ACC112 (cell line): Measurements from ENCODE around the gene RSRP1.

Experiments
- H2AFZ ChIP-seq: fragments of 200-600 bp; sonication (generic); one replicate; pipeline ENCODE4 v1.6.0; 2017; ENCODE audit warnings: antibody characterized with exemption, low read length; ENCODE audit not compliant: unreplicated experiment
- H3K27ac ChIP-seq: fragments of 200-600 bp; sonication (generic); 2 replicates; pipeline ENCODE4 v1.5.1; 2014; ENCODE audit warnings: low read depth, mild to moderate bottlenecking, antibody characterized with exemption, low read length, moderate library complexity
- H3K27me3 ChIP-seq: fragments of 200-600 bp; sonication (generic); 2 replicates; pipeline ENCODE4 v1.6.1; 2014; ENCODE audit warnings: mild to moderate bottlenecking, antibody characterized with exemption, low read length, moderate library complexity, mixed read lengths; ENCODE audit not compliant: insufficient read depth
- H3K36me3 ChIP-seq: fragments of 200-600 bp; sonication (generic); 2 replicates; pipeline ENCODE4 v1.6.1; 2016; ENCODE audit warnings: mild to moderate bottlenecking, antibody characterized with exemption, low read length, moderate library complexity, mixed read lengths; ENCODE audit not compliant: insufficient read depth
- H3K4me1 ChIP-seq: fragments of 200-600 bp; sonication (generic); one replicate; pipeline ENCODE4 v1.6.1; 2016; ENCODE audit warnings: low read length, mixed read lengths; ENCODE audit not compliant: insufficient read depth, unreplicated experiment, control insufficient read depth
- H3K4me3 ChIP-seq: fragments of 200-600 bp; sonication (generic); 2 replicates; pipeline ENCODE4 v1.5.1; 2014; ENCODE audit warnings: mild to moderate bottlenecking, low read depth, low read length
- H3K79me2 ChIP-seq: fragments of 200-600 bp; sonication (generic); one replicate; pipeline ENCODE4 v1.6.0; 2016; ENCODE audit warnings: low read length; ENCODE audit not compliant: control insufficient read depth, unreplicated experiment, insufficient read depth

The RSRP1 gene

GRCh38 chr1:25199819-25200620 lies 47.2 kb downstream of the RSRP1 start:
- Histone ChIP-seq H3K27ac (no peak overlapping the region), H3K4me1 (peaks cover 8% of the 10 kb centered on the region), H3K4me3 (no peak overlapping the region), H2AFZ (no peak overlapping the region), H3K27me3 (peaks cover 21% of the 10 kb centered on the region; the same call in 1 of the 2 replicates), H3K79me2 (no peaks in the 10 kb centered on the region), H3K36me3 (no peaks in the 10 kb centered on the region)

GRCh38 chr1:25198663-25199252 lies 48.5 kb downstream of the RSRP1 start:
- H3K36me3 ChIP-seq: no peaks in the 10 kb centered on the region
- peak overlapping the region; percentile 3 for H2AFZ ChIP-seq
- H3K4me3 ChIP-seq: no peak overlapping the region
- no peaks in the 10 kb centered on the region for H3K79me2 ChIP-seq
- peaks cover 29% of the 10 kb centered on the region; the same call in 1 of the 2 replicates for H3K27me3 ChIP-seq
- H3K4me1 ChIP-seq: peaks cover 8% of the 10 kb centered on the region
- H3K27ac ChIP-seq: no peak overlapping the region

GRCh38 chr1:25197982-25198662 lies 49.1 kb downstream of the RSRP1 start:
- Histone ChIP-seq H3K79me2 (no peaks in the 10 kb centered on the region), H3K4me3 (no peak overlapping the region)

GRCh38 chr1:25197235-25197975 lies 49.8 kb downstream of the RSRP1 start:
- peaks cover 39% of the 10 kb centered on the region; the same call in 1 of the 2 replicates for H3K27me3 ChIP-seq
- no peak overlapping the region for H3K27ac ChIP-seq
- no peak overlapping the region for H3K4me3 ChIP-seq
- H2AFZ ChIP-seq: no peak overlapping the region
- no peaks in the 10 kb centered on the region for H3K79me2 ChIP-seq
- H3K4me1 ChIP-seq: peaks cover 8% of the 10 kb centered on the region
- no peaks in the 10 kb centered on the region for H3K36me3 ChIP-seq

More at GRCh38 chr1:25197982-25198662, 49.1 kb downstream of the RSRP1 start:
- Histone ChIP-seq H3K36me3 (no peaks in the 10 kb centered on the region), H3K4me1 (peaks cover 8% of the 10 kb centered on the region), H3K27me3 (peaks cover 33% of the 10 kb centered on the region; the same call in 1 of the 2 replicates), H3K27ac (no peak overlapping the region), H2AFZ (peak overlapping the region; percentile 3)

GRCh38 chr1:25196830-25197229 lies 50.4 kb downstream of the RSRP1 start:
- no peaks in the 10 kb centered on the region for H3K36me3 ChIP-seq
- H3K27ac ChIP-seq: no peak overlapping the region
- no peak overlapping the region for H2AFZ ChIP-seq
- no peak overlapping the region for H3K4me3 ChIP-seq
- H3K27me3 ChIP-seq: peaks cover 43% of the 10 kb centered on the region; the same call in 1 of the 2 replicates
- H3K4me1 ChIP-seq: peaks cover 8% of the 10 kb centered on the region
- no peaks in the 10 kb centered on the region for H3K79me2 ChIP-seq

GRCh38 chr1:25195835-25196234 lies 51.4 kb downstream of the RSRP1 start:
- H3K27ac ChIP-seq: no peak overlapping the region
- no peak overlapping the region for H3K4me3 ChIP-seq
- peaks cover 8% of the 10 kb centered on the region for H3K4me1 ChIP-seq
- H3K27me3 ChIP-seq: peaks cover 37% of the 10 kb centered on the region; the same call in 1 of the 2 replicates
- no peaks in the 10 kb centered on the region for H3K79me2 ChIP-seq
- H2AFZ ChIP-seq: no peak overlapping the region
- H3K36me3 ChIP-seq: no peaks in the 10 kb centered on the region

GRCh38 chr1:25194572-25195020 lies 52.7 kb downstream of the RSRP1 start:
- H3K79me2 ChIP-seq: no peaks in the 10 kb centered on the region
- no peak overlapping the region for H2AFZ ChIP-seq
- H3K4me1 ChIP-seq: peaks cover 8% of the 10 kb centered on the region
- H3K36me3 ChIP-seq: no peaks in the 10 kb centered on the region
- no peak overlapping the region for H3K4me3 ChIP-seq
- H3K27ac ChIP-seq: no peak overlapping the region
- H3K27me3 ChIP-seq: peaks cover 32% of the 10 kb centered on the region; the same call in 1 of the 2 replicates

- Histone ChIP-seq H2AFZ (no peak overlapping the region), H3K27me3 (peaks cover 32% of the 10 kb centered on the region; the same call in 1 of the 2 replicates), H3K4me1 (peaks cover 8% of the 10 kb centered on the region), H3K79me2 (no peaks in the 10 kb centered on the region), H3K27ac (no peak overlapping the region), H3K36me3 (no peaks in the 10 kb centered on the region), H3K4me3 (no peak overlapping the region)
Observed at GRCh38 chr1:25194054-25194453, 53.2 kb downstream of the RSRP1 start.

- Histone ChIP-seq H3K4me3 (no peak overlapping the region), H3K4me1 (peaks cover 2% of the 10 kb centered on the region), H3K27ac (no peak overlapping the region), H3K79me2 (no peaks in the 10 kb centered on the region), H3K36me3 (no peaks in the 10 kb centered on the region), H3K27me3 (peaks cover 32% of the 10 kb centered on the region; the same call in 1 of the 2 replicates), H2AFZ (no peak overlapping the region)
Observed at GRCh38 chr1:25193229-25193628, 54.0 kb downstream of the RSRP1 start.
